HG02763 (cell line): Measurements from ENCODE around the gene KRT2.

Experiments used
- ATAC-seq: cut with Tn5 transposase; IDR thresholded peaks from one replicate; pipeline ENCODE4 v1.9.1; 2021; ENCODE audit warnings: mild to moderate bottlenecking, moderate library complexity; ENCODE audit not compliant: unreplicated experiment

KRT2 gene

GRCh38 chr12:52600941-52601481 is 51.0 kb downstream of the KRT2 start, which contains the start of gene KRT72:
TSS of gene KRT72 (minus strand) at chr12:52601463. CDS start at chr12:52601452, 11 bp downstream.
- no peak for ATAC-seq

- no peak for ATAC-seq
Measured at GRCh38 chr12:52600475-52600874, 51.5 kb downstream of the KRT2 start.

- ATAC-seq = no peak
Measured at GRCh38 chr12:52600071-52600470, 51.9 kb downstream of the KRT2 start.

- no peak for ATAC-seq
Measured at GRCh38 chr12:52598966-52599365, 53.0 kb downstream of the KRT2 start.
